Measurements from ENCODE around the gene NRL.

NRL gene

DNA sequence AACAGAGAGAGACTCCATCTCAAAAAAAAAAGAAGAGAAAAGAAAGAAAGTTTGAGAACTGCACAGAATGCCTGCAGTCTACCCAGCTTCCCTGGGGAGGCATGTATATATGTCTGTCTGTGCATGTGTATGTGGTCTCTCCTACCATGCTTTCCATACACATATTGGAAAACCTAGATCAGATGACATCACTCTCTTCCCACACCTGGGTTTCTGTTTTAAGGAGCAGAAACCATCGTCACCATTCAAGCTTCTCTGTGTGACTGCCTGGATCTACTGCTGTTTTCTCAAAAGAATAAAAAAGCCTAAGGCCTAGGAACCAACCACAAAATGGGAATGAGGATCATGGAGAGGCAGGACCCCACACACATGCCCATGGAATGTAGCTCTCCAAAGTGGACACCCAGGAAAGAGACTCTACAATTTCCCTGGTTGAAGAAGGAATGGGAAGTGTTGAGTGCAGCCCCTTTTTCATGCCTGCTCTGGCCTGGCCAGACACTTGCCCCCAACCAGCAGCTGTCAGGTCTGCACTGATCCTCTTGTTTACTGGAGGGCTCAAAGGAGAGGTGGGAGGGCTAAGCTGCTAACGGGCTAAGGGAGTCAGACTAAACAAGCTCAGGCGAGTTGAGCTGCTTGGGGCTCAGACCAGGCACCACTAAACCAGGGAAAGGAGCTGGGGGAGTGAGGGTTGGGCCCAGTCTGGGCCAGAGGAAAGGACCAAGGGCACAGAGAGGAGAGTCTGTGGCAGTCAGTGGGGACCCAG is 28.4 kb downstream of the NRL start:
- DNase-seq (ENCODE audit: low spot score in 2 of 2) (no peak), ATAC-seq (replicated peaks; ENCODE audit: extremely low read depth, poor library complexity, severe bottlenecking) (no peak)
- Mint-ChIP-seq H3K27me3 (no peaks in the 10 kb centered on the region), H3K4me1 (peaks cover 15% of the 10 kb centered on the region), H3K27ac (ENCODE audit: low read depth) (no peak overlapping the region), H3K9me3 (no peaks in the 10 kb centered on the region), H3K4me3 (no peak overlapping the region), H3K36me3 (ENCODE audit: insufficient read depth) (peaks cover 6% of the 10 kb centered on the region)

GRCh38 chr14:24085215-24085614 is 29.5 kb downstream of the NRL start:
- ATAC-seq (replicated peaks; ENCODE audit: extremely low read depth, poor library complexity, severe bottlenecking) (no peak), DNase-seq (ENCODE audit: low spot score in 2 of 2) (no peak)
- Mint-ChIP-seq H3K4me3 (no peak overlapping the region), H3K4me1 (peaks cover 17% of the 10 kb centered on the region), H3K27me3 (no peaks in the 10 kb centered on the region), H3K36me3 (ENCODE audit: insufficient read depth) (peaks cover 6% of the 10 kb centered on the region), H3K27ac (ENCODE audit: low read depth) (no peak overlapping the region), H3K9me3 (no peaks in the 10 kb centered on the region)

DNA sequence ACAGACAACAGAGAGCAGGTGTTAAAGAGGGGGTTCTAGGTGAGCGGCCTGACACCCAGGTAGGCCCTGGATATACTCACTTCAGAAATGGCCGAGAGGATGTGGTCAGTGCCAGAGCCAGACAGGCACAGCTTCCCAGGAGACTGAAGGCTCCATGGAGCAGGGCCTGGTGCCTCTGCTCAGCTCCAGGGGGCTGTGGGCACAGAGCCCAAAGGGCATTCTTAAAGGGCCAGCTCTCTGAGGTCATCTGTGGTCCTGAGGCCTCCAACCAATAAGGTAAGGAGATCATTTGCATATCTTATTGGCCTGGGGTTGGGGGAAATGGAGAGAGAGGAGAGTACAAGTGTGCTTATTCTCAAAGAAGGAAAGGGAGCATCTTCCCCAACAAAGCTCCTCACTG is 30.3 kb downstream of the NRL start:
- Mint-ChIP-seq H3K36me3 (ENCODE audit: insufficient read depth) (peaks cover 6% of the 10 kb centered on the region), H3K27me3 (no peaks in the 10 kb centered on the region), H3K4me3 (no peak overlapping the region), H3K27ac (ENCODE audit: low read depth) (no peak overlapping the region), H3K4me1 (peaks cover 23% of the 10 kb centered on the region), H3K9me3 (no peaks in the 10 kb centered on the region)
- ATAC-seq (replicated peaks; ENCODE audit: extremely low read depth, poor library complexity, severe bottlenecking) (no peak), DNase-seq (ENCODE audit: low spot score in 2 of 2) (no peak)

DNA sequence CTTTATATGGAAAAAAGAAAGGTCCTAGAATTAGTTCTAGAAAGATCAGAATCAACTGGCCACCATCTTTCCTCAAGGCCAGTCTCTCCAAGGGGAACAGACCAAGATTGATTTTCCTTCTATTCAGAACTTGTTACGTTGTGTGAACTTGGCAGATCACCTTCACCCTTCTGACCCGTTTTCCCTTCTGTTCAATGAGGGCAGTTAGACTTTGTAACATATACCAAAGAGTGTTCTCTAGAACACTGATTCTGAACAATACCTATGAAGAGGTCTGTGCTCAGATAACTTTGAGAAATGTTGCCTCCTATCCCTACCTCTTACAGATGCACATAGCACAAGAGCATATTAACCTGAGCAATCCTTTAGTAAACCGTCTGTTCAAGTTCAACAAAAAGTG is 31.3 kb downstream of the NRL start:
- H3K4me1 Mint-ChIP-seq = peaks cover 23% of the 10 kb centered on the region
- H3K4me3 Mint-ChIP-seq = no peak overlapping the region
- H3K27ac Mint-ChIP-seq (ENCODE audit: low read depth) = no peak overlapping the region
- no peak for DNase-seq (ENCODE audit: low spot score in 2 of 2)
- peaks cover 6% of the 10 kb centered on the region for H3K36me3 Mint-ChIP-seq (ENCODE audit: insufficient read depth)
- no peaks in the 10 kb centered on the region for H3K27me3 Mint-ChIP-seq
- ATAC-seq (replicated peaks; ENCODE audit: extremely low read depth, poor library complexity, severe bottlenecking) = no peak
- no peaks in the 10 kb centered on the region for H3K9me3 Mint-ChIP-seq

- Mint-ChIP-seq H3K4me3 (peak overlapping the region; percentile 83), H3K36me3 (ENCODE audit: insufficient read depth) (peaks cover 7% of the 10 kb centered on the region), H3K27ac (ENCODE audit: low read depth) (peak overlapping the region; percentile 83), H3K4me1 (peaks cover 23% of the 10 kb centered on the region), H3K27me3 (no peaks in the 10 kb centered on the region), H3K9me3 (no peaks in the 10 kb centered on the region)
- DNase-seq (ENCODE audit: low spot score in 2 of 2) = no peak
- no peak for ATAC-seq (replicated peaks; ENCODE audit: extremely low read depth, poor library complexity, severe bottlenecking)
These were observed 32.2 kb downstream of the NRL start for GRCh38 chr14:24082411-24083080.

DNA sequence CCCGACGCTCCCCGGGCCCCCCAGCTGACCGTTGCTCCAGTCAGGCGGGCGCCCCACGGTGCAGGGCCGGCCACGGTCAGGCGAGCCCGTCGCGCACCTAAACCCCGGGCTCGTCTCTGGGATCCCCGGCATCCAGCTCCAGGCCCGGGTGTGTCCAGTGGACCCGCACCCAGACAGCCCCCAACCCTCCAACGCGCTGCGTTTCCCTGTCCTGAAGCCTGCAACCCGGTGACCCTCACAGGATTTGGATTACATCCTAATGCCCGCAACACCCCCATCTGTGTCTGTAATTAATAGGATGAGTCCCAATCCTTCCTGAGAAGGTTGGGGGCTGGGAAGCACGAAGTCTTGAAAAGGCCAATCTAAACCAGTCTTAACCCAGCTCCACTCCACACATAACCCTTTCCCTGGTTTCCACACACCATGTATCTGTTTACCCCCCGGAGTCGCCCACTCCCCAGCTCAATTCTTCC is 33.0 kb downstream of the NRL start:
- Mint-ChIP-seq H3K4me1 (peaks cover 23% of the 10 kb centered on the region), H3K27me3 (no peaks in the 10 kb centered on the region), H3K4me3 (peak overlapping the region; percentile 83), H3K27ac (ENCODE audit: low read depth) (peak overlapping the region; percentile 83), H3K36me3 (ENCODE audit: insufficient read depth) (peaks cover 7% of the 10 kb centered on the region), H3K9me3 (no peaks in the 10 kb centered on the region)
- no peak for DNase-seq (ENCODE audit: low spot score in 2 of 2)
- no peak for ATAC-seq (replicated peaks; ENCODE audit: extremely low read depth, poor library complexity, severe bottlenecking)

- Mint-ChIP-seq H3K9me3 (no peaks in the 10 kb centered on the region), H3K27me3 (no peaks in the 10 kb centered on the region), H3K4me3 (peak overlapping the region; percentile 83), H3K4me1 (peaks cover 23% of the 10 kb centered on the region), H3K27ac (ENCODE audit: low read depth) (no peak overlapping the region), H3K36me3 (ENCODE audit: insufficient read depth) (peaks cover 7% of the 10 kb centered on the region)
- ATAC-seq (replicated peaks; ENCODE audit: extremely low read depth, poor library complexity, severe bottlenecking) (peak; percentile 85), DNase-seq (ENCODE audit: low spot score in 2 of 2) (peak; percentile 33 to 41)
These were observed 33.6 kb downstream of the NRL start for GRCh38 chr14:24080888-24081738.

DNA sequence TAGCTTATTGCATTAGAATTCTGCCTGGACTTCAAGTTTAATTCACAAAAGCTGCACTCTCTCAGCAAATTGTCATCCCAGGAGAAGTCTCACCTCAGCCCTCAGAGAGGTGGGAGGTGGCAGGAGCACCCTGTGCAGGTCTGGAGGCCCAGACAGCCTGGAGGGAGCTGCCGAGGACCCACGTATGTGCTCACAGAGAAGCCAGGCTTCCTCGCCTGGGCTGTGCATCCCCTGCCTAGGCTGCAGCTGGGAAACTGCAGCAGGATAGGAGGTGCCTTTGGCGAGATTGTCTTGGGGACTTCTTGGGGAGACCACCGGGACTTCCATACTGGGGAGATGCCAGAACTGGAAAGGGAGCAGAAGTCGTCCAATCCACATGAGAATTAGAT is 34.6 kb downstream of the NRL start:
- peaks cover 7% of the 10 kb centered on the region for H3K36me3 Mint-ChIP-seq (ENCODE audit: insufficient read depth)
- H3K4me1 Mint-ChIP-seq = peaks cover 23% of the 10 kb centered on the region
- H3K4me3 Mint-ChIP-seq = peak overlapping the region; percentile 83
- ATAC-seq (replicated peaks; ENCODE audit: extremely low read depth, poor library complexity, severe bottlenecking) (no peak), DNase-seq (ENCODE audit: low spot score in 2 of 2) (no peak)
- H3K9me3 Mint-ChIP-seq = no peaks in the 10 kb centered on the region
- no peak overlapping the region for H3K27ac Mint-ChIP-seq (ENCODE audit: low read depth)
- H3K27me3 Mint-ChIP-seq = no peaks in the 10 kb centered on the region

- no peak for DNase-seq (ENCODE audit: low spot score in 2 of 2)
- H3K27me3 Mint-ChIP-seq = no peaks in the 10 kb centered on the region
- ATAC-seq (replicated peaks; ENCODE audit: extremely low read depth, poor library complexity, severe bottlenecking) = no peak
- H3K27ac Mint-ChIP-seq (ENCODE audit: low read depth) = no peak overlapping the region
- peaks cover 23% of the 10 kb centered on the region for H3K4me1 Mint-ChIP-seq
- H3K36me3 Mint-ChIP-seq (ENCODE audit: insufficient read depth) = peaks cover 7% of the 10 kb centered on the region
- H3K9me3 Mint-ChIP-seq = no peaks in the 10 kb centered on the region
- H3K4me3 Mint-ChIP-seq = peak overlapping the region; percentile 45
These were observed 35.1 kb downstream of the NRL start for GRCh38 chr14:24079491-24080141.

DNA sequence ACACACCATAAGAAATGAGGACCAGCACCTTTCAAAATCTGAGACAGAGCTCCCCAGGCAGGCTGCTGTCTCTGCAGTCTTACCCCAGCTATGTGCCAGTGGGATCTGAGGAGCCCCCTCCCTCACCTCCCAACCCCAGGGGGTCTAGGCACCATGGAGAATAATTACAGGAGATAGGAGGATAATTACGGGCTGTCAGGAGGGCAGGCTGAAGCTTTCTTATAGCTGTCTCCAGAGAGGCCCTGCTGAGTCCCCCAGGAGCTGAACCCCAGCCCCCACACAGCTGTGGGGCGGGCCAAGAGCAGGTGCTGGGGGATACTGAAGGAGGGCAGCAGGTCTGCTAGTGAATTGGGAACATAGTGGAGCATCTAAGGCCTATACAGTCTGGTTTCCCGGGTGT is 36.6 kb downstream of the NRL start:
- H3K4me1 Mint-ChIP-seq = peaks cover 23% of the 10 kb centered on the region
- H3K27ac Mint-ChIP-seq (ENCODE audit: low read depth) = no peak overlapping the region
- H3K9me3 Mint-ChIP-seq = no peaks in the 10 kb centered on the region
- H3K36me3 Mint-ChIP-seq (ENCODE audit: insufficient read depth) = peaks cover 7% of the 10 kb centered on the region
- no peak for DNase-seq (ENCODE audit: low spot score in 2 of 2)
- ATAC-seq (replicated peaks; ENCODE audit: extremely low read depth, poor library complexity, severe bottlenecking) = no peak
- no peaks in the 10 kb centered on the region for H3K27me3 Mint-ChIP-seq
- H3K4me3 Mint-ChIP-seq = no peak overlapping the region

- no peak overlapping the region for H3K4me3 Mint-ChIP-seq
- ATAC-seq (replicated peaks; ENCODE audit: extremely low read depth, poor library complexity, severe bottlenecking) (no peak), DNase-seq (ENCODE audit: low spot score in 2 of 2) (no peak)
- peaks cover 18% of the 10 kb centered on the region for H3K4me1 Mint-ChIP-seq
- no peaks in the 10 kb centered on the region for H3K27me3 Mint-ChIP-seq
- peaks cover 4% of the 10 kb centered on the region for H3K36me3 Mint-ChIP-seq (ENCODE audit: insufficient read depth)
- no peak overlapping the region for H3K27ac Mint-ChIP-seq (ENCODE audit: low read depth)
- no peaks in the 10 kb centered on the region for H3K9me3 Mint-ChIP-seq
These were observed 37.7 kb downstream of the NRL start for GRCh38 chr14:24077086-24077485.

DNA sequence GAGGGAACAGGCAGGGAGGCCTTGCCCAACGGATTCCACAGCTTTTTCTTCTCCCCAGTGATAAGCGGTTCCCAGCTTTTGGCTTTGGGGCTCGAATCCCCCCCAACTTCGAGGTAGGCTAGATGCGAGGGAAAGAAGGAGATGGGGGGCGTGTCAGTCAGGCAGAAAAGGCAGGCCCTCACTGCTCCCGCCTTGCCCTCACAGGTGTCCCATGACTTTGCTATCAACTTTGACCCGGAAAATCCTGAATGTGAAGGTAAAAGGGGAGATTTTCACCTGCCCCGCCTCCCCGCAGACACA is 38.5 kb downstream of the NRL start:
- no peak for DNase-seq (ENCODE audit: low spot score in 2 of 2)

More for the DNA sequence above, 38.5 kb downstream of the NRL start:
- Mint-ChIP-seq H3K36me3 (ENCODE audit: insufficient read depth) (peaks cover 1% of the 10 kb centered on the region), H3K27me3 (peaks cover 2% of the 10 kb centered on the region), H3K4me1 (peaks cover 14% of the 10 kb centered on the region), H3K9me3 (no peaks in the 10 kb centered on the region), H3K27ac (ENCODE audit: low read depth) (no peak overlapping the region), H3K4me3 (no peak overlapping the region)
- no peak for ATAC-seq (replicated peaks; ENCODE audit: extremely low read depth, poor library complexity, severe bottlenecking)
